HG03196 (cell line): Measurements from ENCODE around the gene BAIAP2.
"Not testable (repeated sequence)": the region's sequence is repeated elsewhere in the genome, so short reads cannot be mapped to it uniquely, and the experiment has no call there.

ENCODE experiments used
- ATAC-seq: cut with Tn5 transposase; IDR thresholded peaks from one replicate; pipeline ENCODE4 v1.9.1; 2021; ENCODE audit not compliant: unreplicated experiment

The BAIAP2 gene

GRCh38 chr17:81000631-81001357 is 34.2 kb upstream of the BAIAP2 start:
- no peak for ATAC-seq

DNA sequence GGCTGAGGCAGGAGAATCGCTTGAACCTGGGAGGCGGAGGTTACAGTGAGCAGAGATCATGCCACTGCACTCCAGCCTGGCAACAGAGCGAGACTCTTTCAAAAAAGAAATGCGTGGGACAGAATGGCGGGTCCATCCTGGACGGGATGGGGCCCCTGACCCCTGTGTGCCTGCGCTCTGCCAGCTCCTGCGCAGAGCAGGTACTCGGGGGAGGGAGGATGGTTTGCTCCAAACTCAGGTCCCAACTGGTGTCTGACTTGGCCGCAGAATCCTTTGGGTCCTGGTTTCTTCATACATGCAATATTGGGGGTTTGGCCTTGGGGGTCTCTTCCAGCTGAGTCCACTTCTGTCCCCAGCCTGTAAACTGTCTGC is 33.0 kb upstream of the BAIAP2 start:
- no peak for ATAC-seq

DNA sequence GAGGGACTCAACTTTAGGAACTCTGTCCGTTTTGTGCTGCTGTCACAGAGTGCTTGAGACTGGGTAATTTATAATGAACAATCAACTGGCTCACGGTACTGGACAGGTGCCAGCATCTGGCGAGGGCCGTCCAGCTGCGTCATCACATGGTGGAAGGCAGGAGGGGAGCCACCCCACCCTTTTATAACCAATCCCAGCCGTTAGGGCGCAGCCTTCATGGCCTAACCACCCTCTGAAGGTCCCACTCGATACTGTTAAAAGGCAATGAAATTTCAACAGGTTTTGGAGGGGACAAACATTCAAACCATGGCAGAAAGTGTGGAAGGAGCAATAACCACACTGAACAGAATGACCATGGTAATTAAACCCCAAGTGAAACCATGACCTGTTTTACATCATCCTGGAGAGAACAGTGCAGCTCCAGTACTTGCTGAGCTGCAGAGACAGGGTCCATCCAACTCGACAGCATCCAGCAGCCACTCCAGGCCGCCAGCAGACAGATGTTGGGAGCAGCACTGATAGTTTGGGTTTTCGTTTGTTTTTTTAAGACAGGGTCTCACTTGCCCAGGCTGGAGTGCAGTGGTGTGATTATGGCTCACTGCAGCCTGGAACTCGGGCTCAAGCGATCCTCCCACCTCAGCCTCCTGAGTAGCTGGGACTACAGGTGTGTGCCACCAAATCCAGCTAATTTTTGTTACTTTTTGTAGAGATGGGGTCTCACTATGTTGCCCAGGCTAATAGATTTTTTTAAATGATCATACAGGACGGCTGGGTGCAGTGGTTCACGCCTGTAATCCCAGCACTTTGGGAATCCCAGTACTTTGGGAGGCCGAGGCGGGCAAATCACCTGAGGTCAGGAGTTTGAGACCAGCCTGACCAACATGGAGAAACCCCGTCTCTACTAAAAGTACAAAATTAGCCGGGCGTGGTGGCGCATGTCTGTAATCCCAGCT is 32.3 kb upstream of the BAIAP2 start:
- ATAC-seq, result no peak

DNA sequence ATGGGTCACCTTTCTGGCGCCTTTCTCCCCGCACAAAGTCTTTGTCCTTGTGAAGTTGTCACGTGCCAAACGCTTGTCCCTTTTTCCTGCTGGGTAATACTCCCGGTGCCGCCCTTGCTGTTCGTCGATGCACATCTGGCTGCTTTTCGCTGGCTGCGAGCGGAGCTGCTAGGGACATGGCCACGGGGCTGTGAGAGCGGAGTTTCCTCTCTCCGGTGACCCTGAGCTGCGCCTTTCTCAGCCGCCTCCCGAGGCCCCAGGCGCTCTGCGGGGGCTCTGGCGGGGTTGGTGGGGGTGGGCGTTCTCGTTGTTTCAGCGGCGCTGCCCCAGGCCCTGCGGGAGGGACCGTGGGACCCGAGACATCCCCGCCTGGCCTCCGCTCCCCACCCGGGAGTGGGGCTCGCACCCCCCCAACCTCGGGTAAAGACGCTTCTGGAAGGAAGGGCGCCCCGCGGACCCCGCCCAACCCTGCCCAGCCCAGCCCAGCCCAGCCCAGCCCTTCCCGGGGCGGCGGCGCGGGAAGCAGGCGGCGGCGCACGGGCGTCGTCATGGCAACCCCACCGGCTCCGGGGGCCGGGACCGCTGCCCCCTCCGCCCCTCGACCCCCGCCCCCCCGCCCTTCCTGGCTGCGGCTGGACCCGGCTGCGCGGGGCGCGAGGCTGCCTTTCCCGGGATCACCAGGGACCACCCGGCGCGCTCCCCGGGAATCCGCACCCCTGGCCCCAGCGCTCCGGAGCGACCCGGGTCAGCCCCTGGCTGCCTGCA is 31.1 kb upstream of the BAIAP2 start:
- ATAC-seq, result no peak

GRCh38 chr17:81006891-81007290 is 28.1 kb upstream of the BAIAP2 start:
- no peak for ATAC-seq

- no peak for ATAC-seq
Measured at GRCh38 chr17:81008140-81008539, 26.8 kb upstream of the BAIAP2 start.

GRCh38 chr17:81009136-81009535 is 25.8 kb upstream of the BAIAP2 start:
- no peak for ATAC-seq

DNA sequence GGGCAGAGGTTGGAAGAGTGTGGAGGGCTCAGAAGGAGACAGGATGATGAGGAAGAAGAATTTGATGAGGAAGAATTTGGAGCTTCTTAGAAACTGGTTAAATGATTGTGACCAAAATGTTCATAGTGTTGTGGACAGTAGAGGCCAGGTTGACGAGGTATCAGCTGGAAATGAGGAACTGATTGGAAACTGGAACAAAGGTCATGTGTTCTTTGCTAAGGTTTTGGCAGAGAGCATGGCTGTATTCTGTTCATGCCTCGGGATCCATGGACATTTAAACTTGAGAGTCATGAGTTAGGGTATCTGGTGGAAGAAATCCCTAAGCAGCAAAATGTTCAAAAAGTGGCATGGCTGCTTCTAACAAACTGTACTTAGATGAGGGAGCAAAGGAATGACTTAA is 24.0 kb upstream of the BAIAP2 start:
- no peak for ATAC-seq

GRCh38 chr17:81011951-81012350 is 23.0 kb upstream of the BAIAP2 start:
- no peak for ATAC-seq

DNA sequence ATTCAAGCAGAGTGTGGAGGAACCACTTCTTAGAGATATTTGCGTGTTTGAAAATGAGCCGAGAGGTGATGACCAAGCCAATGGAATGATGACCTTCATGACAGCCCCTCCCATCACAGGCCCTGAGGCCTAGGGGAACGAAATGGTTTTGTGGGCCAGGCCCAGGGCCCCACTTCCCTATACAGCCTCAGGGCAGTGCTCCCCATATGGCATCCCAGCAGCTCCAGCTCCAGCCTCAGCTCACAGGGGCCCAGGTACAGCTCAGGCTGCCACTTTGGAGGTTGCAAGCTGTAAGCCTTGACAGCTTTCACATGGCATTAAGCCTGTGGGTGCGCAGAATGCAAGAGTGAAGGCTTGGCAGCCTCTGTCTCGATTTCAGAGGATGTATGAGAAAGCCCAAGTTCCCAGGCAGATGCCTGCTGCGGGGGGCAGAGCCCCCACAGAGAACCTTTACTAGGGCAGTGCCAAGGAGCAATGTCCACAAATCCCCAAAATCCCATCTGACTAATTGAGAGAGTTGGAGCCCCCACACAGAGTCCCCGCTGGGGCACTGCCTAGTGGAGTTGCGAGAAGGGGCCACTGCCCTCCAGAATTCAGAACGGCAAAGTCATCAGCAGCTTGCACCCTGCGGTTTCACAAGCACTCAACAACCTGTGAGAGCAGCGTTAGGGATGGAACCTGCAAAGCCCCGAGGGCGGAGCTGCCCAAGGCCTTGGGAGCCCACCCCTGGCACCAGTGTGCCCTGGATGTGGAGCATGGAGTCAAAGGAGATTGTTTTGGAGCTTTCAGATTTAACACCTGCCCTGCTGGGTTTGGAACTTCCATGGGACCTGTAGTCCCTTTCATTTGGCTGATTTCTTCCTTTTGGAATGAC is 22.1 kb upstream of the BAIAP2 start:
- ATAC-seq, result no peak

GRCh38 chr17:81013642-81014041 is 21.3 kb upstream of the BAIAP2 start:
- ATAC-seq, result no peak

GRCh38 chr17:81015136-81015535 is 19.8 kb upstream of the BAIAP2 start:
- no peak for ATAC-seq

DNA sequence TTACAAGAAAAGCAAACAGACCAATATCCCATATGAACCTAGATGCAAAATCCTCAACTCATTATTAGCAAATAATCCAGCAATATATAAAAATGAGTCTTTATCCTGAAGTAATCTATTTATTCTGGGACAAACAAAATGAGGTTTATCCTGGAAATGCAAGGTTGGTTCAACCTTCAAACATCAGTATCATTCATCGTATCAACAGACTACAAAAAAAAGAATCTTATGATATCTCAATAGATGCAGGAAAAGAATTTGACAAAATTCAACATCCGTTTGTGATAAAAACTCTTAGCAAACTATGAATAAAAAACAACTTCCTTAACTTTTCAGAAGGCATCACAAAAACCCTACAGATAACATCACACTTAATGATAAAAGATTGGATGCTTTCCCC is 18.4 kb upstream of the BAIAP2 start:
- ATAC-seq, result no peak

GRCh38 chr17:81017330-81017729 is 17.6 kb upstream of the BAIAP2 start:
- not testable (repeated sequence) for ATAC-seq

GRCh38 chr17:81018044-81018802 is 16.7 kb upstream of the BAIAP2 start:
- ATAC-seq, result no peak

GRCh38 chr17:81019563-81020442 is 15.1 kb upstream of the BAIAP2 start:
- no peak for ATAC-seq

- ATAC-seq, result no peak
Measured at GRCh38 chr17:81020443-81020766, 14.5 kb upstream of the BAIAP2 start.

- no peak for ATAC-seq
Measured at GRCh38 chr17:81020767-81021497, 14.0 kb upstream of the BAIAP2 start.
